ENCODE measurements around the gene PRKAR2B. TPM values are rescaled to one million over a fixed set of nuclear protein-coding genes. Genes with fewer than 3 reads are reported as not detected.
"Not testable (repeated sequence)": the region's sequence is repeated elsewhere in the genome, so short reads cannot be mapped to it uniquely, and the experiment has no call there.

The PRKAR2B gene
- total RNA-seq, 2 experiments from 2014 or later = 0.93 to 1.4 TPM

GRCh38 chr7:107090457-107090856 lies 46.0 kb downstream of the PRKAR2B start:
- no peak for DNase-seq
- intact Hi-C loops (cut with DNase I, micrococcal nuclease) = no loop called here
- CTCF ChIA-PET = interaction anchor here (0.6 to 1.4 kb wide), 3 partner anchors 32 to 117 kb away, joined by 3 to 5 read pairs (median 3); no protein-coding TSS in a partner anchor
- no peaks in the 10 kb centered on the region for H3K9me3 Mint-ChIP-seq (ENCODE audit: low read depth)
- no peaks in the 10 kb centered on the region for H3K4me1 Mint-ChIP-seq
- POLR2A ChIA-PET = no interaction called here
- H3K27me3 Mint-ChIP-seq = no peaks in the 10 kb centered on the region
- no peak overlapping the region for H3K27ac Mint-ChIP-seq
- no peak overlapping the region for H3K4me3 Mint-ChIP-seq
- H3K36me3 Mint-ChIP-seq (ENCODE audit: low read depth) = no peaks in the 10 kb centered on the region
- ATAC-seq = no peak

GRCh38 chr7:107091306-107091705 lies 46.8 kb downstream of the PRKAR2B start:
- DNase-seq (no peak), ATAC-seq (no peak)
- intact Hi-C loops (cut with DNase I, micrococcal nuclease) = no loop called here
- Mint-ChIP-seq H3K27ac (no peak overlapping the region), H3K27me3 (no peaks in the 10 kb centered on the region), H3K4me3 (no peak overlapping the region), H3K36me3 (ENCODE audit: low read depth) (no peaks in the 10 kb centered on the region), H3K9me3 (ENCODE audit: low read depth) (no peaks in the 10 kb centered on the region), H3K4me1 (no peaks in the 10 kb centered on the region)
- POLR2A ChIA-PET = no interaction called here
- CTCF ChIA-PET = interaction anchor here (0.8 to 1.4 kb wide), 2 partner anchors 31 to 59 kb away, joined by 3 to 5 read pairs; no protein-coding TSS in a partner anchor

- H3K36me3 Mint-ChIP-seq (ENCODE audit: low read depth); H3K27me3 Mint-ChIP-seq; H3K4me1 Mint-ChIP-seq; DNase-seq; H3K27ac Mint-ChIP-seq; intact Hi-C loops (cut with DNase I, micrococcal nuclease); H3K4me3 Mint-ChIP-seq; H3K9me3 Mint-ChIP-seq (ENCODE audit: low read depth); POLR2A ChIA-PET; ATAC-seq: not testable (repeated sequence)
- CTCF ChIA-PET = interaction anchor here (0.6 kb wide), 1 partner anchor 11 kb away, joined by 3 read pairs; no protein-coding TSS in a partner anchor
Measured at GRCh38 chr7:107093671-107094070, 49.2 kb downstream of the PRKAR2B start.

- ATAC-seq; CTCF ChIA-PET; intact Hi-C loops (cut with DNase I, micrococcal nuclease); H3K27ac Mint-ChIP-seq; POLR2A ChIA-PET; H3K4me1 Mint-ChIP-seq; H3K27me3 Mint-ChIP-seq; H3K36me3 Mint-ChIP-seq (ENCODE audit: low read depth); H3K4me3 Mint-ChIP-seq; DNase-seq; H3K9me3 Mint-ChIP-seq (ENCODE audit: low read depth): not testable (repeated sequence)
Measured at GRCh38 chr7:107099154-107099553, 54.6 kb downstream of the PRKAR2B start.

- peaks cover 4% of the 10 kb centered on the region for H3K9me3 Mint-ChIP-seq (ENCODE audit: low read depth)
- CTCF ChIA-PET = interaction anchor here (0.6 kb wide), 1 partner anchor 202 kb away, joined by 3 read pairs; no protein-coding TSS in a partner anchor
- DNase-seq (no peak), ATAC-seq (no peak)
- H3K4me1 Mint-ChIP-seq = peaks cover 3% of the 10 kb centered on the region
- H3K4me3 Mint-ChIP-seq = no peak overlapping the region
- POLR2A ChIA-PET = no interaction called here
- intact Hi-C loops (cut with DNase I, micrococcal nuclease) = no loop called here
- H3K27me3 Mint-ChIP-seq = no peaks in the 10 kb centered on the region
- H3K27ac Mint-ChIP-seq = no peak overlapping the region
- no peaks in the 10 kb centered on the region for H3K36me3 Mint-ChIP-seq (ENCODE audit: low read depth)
Measured at GRCh38 chr7:107100824-107101223, 56.3 kb downstream of the PRKAR2B start.

- Mint-ChIP-seq H3K4me3 (no peak overlapping the region), H3K9me3 (ENCODE audit: low read depth) (peaks cover 4% of the 10 kb centered on the region), H3K4me1 (peaks cover 3% of the 10 kb centered on the region), H3K27ac (no peak overlapping the region), H3K27me3 (no peaks in the 10 kb centered on the region), H3K36me3 (ENCODE audit: low read depth) (no peaks in the 10 kb centered on the region)
- CTCF ChIA-PET = interaction anchor here (0.6 to 0.7 kb wide), 4 partner anchors 19 to 311 kb away, joined by 3 to 4 read pairs (median 3); no protein-coding TSS in a partner anchor
- POLR2A ChIA-PET = no interaction called here
- intact Hi-C loops (cut with DNase I, micrococcal nuclease) = no loop called here
- DNase-seq = peak; percentile 10
- peak; percentile 57 for ATAC-seq
Measured at GRCh38 chr7:107103369-107103768, 58.9 kb downstream of the PRKAR2B start.

- H3K9me3 Mint-ChIP-seq (ENCODE audit: low read depth) = peaks cover 4% of the 10 kb centered on the region
- no peak for ATAC-seq
- H3K36me3 Mint-ChIP-seq (ENCODE audit: low read depth) = no peaks in the 10 kb centered on the region
- no peak for DNase-seq
- intact Hi-C loops (cut with DNase I, micrococcal nuclease) = no loop called here
- H3K4me1 Mint-ChIP-seq = peaks cover 3% of the 10 kb centered on the region
- no peak overlapping the region for H3K27ac Mint-ChIP-seq
- H3K27me3 Mint-ChIP-seq = no peaks in the 10 kb centered on the region
- H3K4me3 Mint-ChIP-seq = no peak overlapping the region
- ChIA-PET POLR2A (no interaction called here), CTCF (interaction anchor here (0.6 to 0.9 kb wide), 4 partner anchors 11 to 113 kb away, joined by 3 to 5 read pairs (median 4); partner anchors contain the start of gene HBP1)
Measured at GRCh38 chr7:107104801-107105200, 60.3 kb downstream of the PRKAR2B start.

GRCh38 chr7:107105591-107106245 lies 61.2 kb downstream of the PRKAR2B start:
- Mint-ChIP-seq H3K4me1 (peaks cover 3% of the 10 kb centered on the region), H3K27ac (no peak overlapping the region), H3K27me3 (no peaks in the 10 kb centered on the region), H3K9me3 (ENCODE audit: low read depth) (no peaks in the 10 kb centered on the region), H3K36me3 (ENCODE audit: low read depth) (no peaks in the 10 kb centered on the region), H3K4me3 (no peak overlapping the region)
- ChIA-PET POLR2A (no interaction called here), CTCF (interaction anchor here (0.6 kb wide), 1 partner anchor 14 kb away, joined by 3 read pairs; no protein-coding TSS in a partner anchor)
- intact Hi-C loops (cut with DNase I, micrococcal nuclease) = no loop called here
- no peak for DNase-seq
- no peak for ATAC-seq

- H3K9me3 Mint-ChIP-seq (ENCODE audit: low read depth) = no peaks in the 10 kb centered on the region
- no peak overlapping the region for H3K4me3 Mint-ChIP-seq
- ChIA-PET CTCF (interaction anchor here (1.7 kb wide), 1 partner anchor 10 kb away, joined by 4 read pairs; no protein-coding TSS in a partner anchor), POLR2A (no interaction called here)
- H3K36me3 Mint-ChIP-seq (ENCODE audit: low read depth) = no peaks in the 10 kb centered on the region
- ATAC-seq = no peak
- intact Hi-C loops (cut with DNase I, micrococcal nuclease) = no loop called here
- no peaks in the 10 kb centered on the region for H3K27me3 Mint-ChIP-seq
- H3K27ac Mint-ChIP-seq = no peak overlapping the region
- no peaks in the 10 kb centered on the region for H3K4me1 Mint-ChIP-seq
- DNase-seq = no peak
Measured at GRCh38 chr7:107108793-107109371, 64.4 kb downstream of the PRKAR2B start.

GRCh38 chr7:107109955-107110354 lies 65.5 kb downstream of the PRKAR2B start:
- CTCF ChIA-PET = interaction anchor here (1.0 kb wide), 1 partner anchor 317 kb away, joined by 3 read pairs; no protein-coding TSS in a partner anchor

GRCh38 chr7:107111196-107111595 lies 66.7 kb downstream of the PRKAR2B start:
- no peak for DNase-seq
- CTCF ChIA-PET = interaction anchor here (1.2 kb wide), 1 partner anchor 22 kb away, joined by 3 read pairs; no protein-coding TSS in a partner anchor
- H3K4me1 Mint-ChIP-seq = no peaks in the 10 kb centered on the region
- ATAC-seq = no peak
- no peaks in the 10 kb centered on the region for H3K9me3 Mint-ChIP-seq (ENCODE audit: low read depth)
- no peak overlapping the region for H3K4me3 Mint-ChIP-seq
- POLR2A ChIA-PET = no interaction called here
- H3K36me3 Mint-ChIP-seq (ENCODE audit: low read depth) = no peaks in the 10 kb centered on the region
- H3K27me3 Mint-ChIP-seq = no peaks in the 10 kb centered on the region
- no peak overlapping the region for H3K27ac Mint-ChIP-seq
- intact Hi-C loops (cut with DNase I, micrococcal nuclease) = no loop called here

More at GRCh38 chr7:107109955-107110354, 65.5 kb downstream of the PRKAR2B start:
- Mint-ChIP-seq H3K36me3 (ENCODE audit: low read depth) (no peaks in the 10 kb centered on the region), H3K27me3 (no peaks in the 10 kb centered on the region), H3K27ac (no peak overlapping the region), H3K9me3 (ENCODE audit: low read depth) (no peaks in the 10 kb centered on the region), H3K4me1 (no peaks in the 10 kb centered on the region), H3K4me3 (no peak overlapping the region)
- intact Hi-C loops (cut with DNase I, micrococcal nuclease) = no loop called here
- DNase-seq = no peak
- ATAC-seq = no peak
- POLR2A ChIA-PET = no interaction called here

GRCh38 chr7:107113866-107114265 lies 69.4 kb downstream of the PRKAR2B start:
- ChIA-PET CTCF (no interaction called here), POLR2A (no interaction called here)
- Mint-ChIP-seq H3K4me3 (no peak overlapping the region), H3K9me3 (ENCODE audit: low read depth) (no peaks in the 10 kb centered on the region), H3K4me1 (no peaks in the 10 kb centered on the region), H3K27ac (no peak overlapping the region), H3K36me3 (ENCODE audit: low read depth) (no peaks in the 10 kb centered on the region), H3K27me3 (no peaks in the 10 kb centered on the region)
- DNase-seq (no peak), ATAC-seq (no peak)
- intact Hi-C loops (cut with DNase I, micrococcal nuclease) = no loop called here
